ENCODE measurements around the gene RADIL. TPM values are rescaled to one million over a fixed set of nuclear protein-coding genes. Genes with fewer than 3 reads are reported as not detected.

The RADIL gene
- total and polyA plus RNA-seq, 2 of the 13 experiments (the other 11 are each of a cell fraction or from before 2014, with no cell fraction given): 0.05 to 0.09 TPM

DNA sequence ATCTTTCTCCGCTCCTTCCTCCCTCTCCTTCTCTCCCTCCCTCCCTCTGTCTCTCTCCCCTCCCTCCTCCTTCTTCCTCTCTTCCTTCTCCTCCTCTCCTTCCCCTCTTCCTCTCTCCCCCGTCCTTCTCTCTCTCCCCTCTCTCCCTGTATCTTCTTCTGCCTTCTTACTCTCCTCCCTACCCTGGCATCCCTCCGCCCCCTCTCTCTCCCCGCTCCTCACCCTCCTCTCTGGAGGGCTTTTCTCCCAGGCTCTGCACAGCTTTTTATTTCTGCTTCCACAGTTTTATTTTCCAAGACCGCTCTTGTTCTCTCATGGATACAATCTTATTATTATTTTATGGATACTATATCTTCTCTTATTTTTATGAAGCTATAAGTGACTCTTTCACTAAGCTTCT, 75.5 kb downstream of the RADIL start:
- H3K4me1 ChIP-seq (ENCODE audit: insufficient read depth, low read length): peaks cover 6% of the 10 kb centered on the region; the same call in 1 of the 2 replicates
- 38% methylated on average over 5 of the region's 5 CpGs for WGBS (ENCODE audit: low lambda C conversion rate)
- H3K9ac ChIP-seq (ENCODE audit: insufficient read depth, low read depth, low read length): no peak overlapping the region
- FAIRE-seq (no peak), ATAC-seq (no peak), DNase-seq (ENCODE audit: low spot score) (no peak)
- ChIA-PET CTCF (ENCODE audit: low intra/inter-chr PET ratio, low total read pairs) (no interaction called here), POLR2A (no interaction called here)
- H3K27me3 ChIP-seq (ENCODE audit: control insufficient read depth in 1 of 2, insufficient read depth in 2 of 2, low read length in 2 of 2): peaks cover 7 to 36% of the 10 kb centered on the region in 2 experiments; a peak in 3 of 5 replicates
- no peaks in the 10 kb centered on the region for H3K36me3 ChIP-seq (replicated peaks in 1 of 2; ENCODE audit: control insufficient read depth in 1 of 2, insufficient read depth in 2 of 2, low read length in 2 of 2)
- no peak overlapping the region for H3K4me2 ChIP-seq (ENCODE audit: low read depth, low read length)
- BruUV-seq (replicated peaks): no TSS peak
- H4K20me1 ChIP-seq (ENCODE audit: insufficient read depth, low read length): no peaks in the 10 kb centered on the region
- H3K27ac ChIP-seq (ENCODE audit: extremely low read length, insufficient read depth, low read length): no peak overlapping the region
- no peak overlapping the region for H3K4me3 ChIP-seq (replicated peaks in 1 of 3; ENCODE audit: insufficient read depth in 1 of 3, low read depth in 2 of 3, low read length in 3 of 3)
- H2AFZ ChIP-seq (ENCODE audit: low read length): no peak overlapping the region
- no peaks in the 10 kb centered on the region for H3K9me3 ChIP-seq (ENCODE audit: low read length)
- intact Hi-C loops (cut with micrococcal nuclease; ENCODE audit: unreplicated experiment) (no loop called here), in situ Hi-C loops (cut with HindIII; ENCODE audit: extremely low pct_ligation_motif_present, low pct_unique_long_range_greater_than_20kb) (no loop called here)
- TF ChIP-seq MED1 (CRISPR knock-in tag; IDR thresholded peaks at IDR 0.05): no peak
- TF ChIP-seq ZSCAN30 (CRISPR knock-in tag; IDR thresholded peaks at IDR 0.05): no peak
- TF ChIP-seq ZNF879 (CRISPR knock-in tag; IDR thresholded peaks at IDR 0.05): no peak
- TF ChIP-seq SRSF1 (optimal IDR thresholded peaks at IDR 0.05; ENCODE audit: low read depth, low read length): no peak
- TF ChIP-seq ZFP36L2 (CRISPR knock-in tag; IDR thresholded peaks at IDR 0.05): no peak
- TF ChIP-seq ZNF460 (CRISPR knock-in tag; IDR thresholded peaks at IDR 0.05; ENCODE audit: borderline replicate concordance): no peak
- no peak for TF ChIP-seq ZNF12 (CRISPR knock-in tag; IDR thresholded peaks at IDR 0.05)
- no peak for TF ChIP-seq TAF15 (IDR thresholded peaks at IDR 0.05; ENCODE audit: low read depth, low read length, poor library complexity, severe bottlenecking)
- no peak for TF ChIP-seq ZNF720 (CRISPR knock-in tag; IDR thresholded peaks at IDR 0.05)
- TF ChIP-seq ZBTB21 (CRISPR knock-in tag; IDR thresholded peaks at IDR 0.05): no peak
- no peak for TF ChIP-seq RAD21 (CRISPR knock-in tag; IDR thresholded peaks at IDR 0.05)
- TF ChIP-seq, protein P1, sequence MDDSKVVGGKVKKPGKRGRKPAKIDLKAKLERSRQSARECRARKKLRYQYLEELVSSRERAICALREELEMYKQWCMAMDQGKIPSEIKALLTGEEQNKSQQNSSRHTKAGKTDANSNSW (CRISPR knock-in tag; IDR thresholded peaks at IDR 0.05; ENCODE audit: borderline replicate concordance): no peak
- H3K79me2 ChIP-seq (ENCODE audit: insufficient read depth, low read length): no peaks in the 10 kb centered on the region
